Panc1 (cell line): ENCODE measurements around the gene MACF1.

Experiments
- POLR2AphosphoS5 ChIP-seq: IDR thresholded peaks from 2 replicates; pipeline ENCODE4 v1.6.1; 2012; ENCODE audit warnings: mild to moderate bottlenecking, low read depth, low read length, moderate library complexity
- SIN3A ChIP-seq: IDR thresholded peaks from 2 replicates; pipeline ENCODE4 v1.6.1; 2012; ENCODE audit warnings: low read depth, mild to moderate bottlenecking, low read length, moderate library complexity, borderline replicate concordance; ENCODE audit not compliant: insufficient read depth
- TCF7L2 ChIP-seq: IDR thresholded peaks from 2 replicates; pipeline ENCODE4 v1.6.1; 2011; ENCODE audit warnings: mild to moderate bottlenecking, low read depth, low read length, inconsistent platforms
- TF ChIP-seq, protein P1 (sequence below): fragments of 450-650 bp; IDR thresholded peaks from 2 replicates; pipeline ENCODE4 v1.5.1; 2017; ENCODE audit warnings: mild to moderate bottlenecking

DNA sequence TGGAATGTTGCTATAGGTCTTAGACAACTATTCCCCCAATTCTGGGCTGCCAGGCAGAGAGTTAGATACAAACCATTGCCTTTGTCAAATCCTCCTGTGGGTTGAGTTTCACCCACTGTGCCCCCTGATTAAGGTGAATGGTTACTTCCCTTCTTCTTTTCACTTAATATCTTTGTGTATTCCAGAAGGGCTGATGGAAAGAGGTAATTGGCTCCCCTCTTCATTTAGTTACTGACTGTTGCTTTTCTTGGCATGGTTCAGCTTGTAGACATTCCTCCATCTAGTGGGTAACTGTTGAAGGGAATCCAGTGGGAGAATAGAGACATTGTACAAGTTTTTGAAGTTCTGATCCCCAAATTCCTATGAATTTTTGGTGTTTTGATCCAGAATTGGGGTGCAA is 43.8 kb upstream of the MACF1 start:
- TF ChIP-seq, protein P1, sequence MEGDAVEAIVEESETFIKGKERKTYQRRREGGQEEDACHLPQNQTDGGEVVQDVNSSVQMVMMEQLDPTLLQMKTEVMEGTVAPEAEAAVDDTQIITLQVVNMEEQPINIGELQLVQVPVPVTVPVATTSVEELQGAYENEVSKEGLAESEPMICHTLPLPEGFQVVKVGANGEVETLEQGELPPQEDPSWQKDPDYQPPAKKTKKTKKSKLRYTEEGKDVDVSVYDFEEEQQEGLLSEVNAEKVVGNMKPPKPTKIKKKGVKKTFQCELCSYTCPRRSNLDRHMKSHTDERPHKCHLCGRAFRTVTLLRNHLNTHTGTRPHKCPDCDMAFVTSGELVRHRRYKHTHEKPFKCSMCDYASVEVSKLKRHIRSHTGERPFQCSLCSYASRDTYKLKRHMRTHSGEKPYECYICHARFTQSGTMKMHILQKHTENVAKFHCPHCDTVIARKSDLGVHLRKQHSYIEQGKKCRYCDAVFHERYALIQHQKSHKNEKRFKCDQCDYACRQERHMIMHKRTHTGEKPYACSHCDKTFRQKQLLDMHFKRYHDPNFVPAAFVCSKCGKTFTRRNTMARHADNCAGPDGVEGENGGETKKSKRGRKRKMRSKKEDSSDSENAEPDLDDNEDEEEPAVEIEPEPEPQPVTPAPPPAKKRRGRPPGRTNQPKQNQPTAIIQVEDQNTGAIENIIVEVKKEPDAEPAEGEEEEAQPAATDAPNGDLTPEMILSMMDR = no peak
- TF ChIP-seq TCF7L2 (no peak), SIN3A (no peak), POLR2AphosphoS5 (0 out of 2 replicates have a peak, but pooled peaks have one; percentile 40)
